Type B pancreatic cell (in vitro differentiated cells): ENCODE measurements around the gene UBXN6. TPM values are rescaled to one million over a fixed set of nuclear protein-coding genes. Genes with fewer than 3 reads are reported as not detected.

Experiments
- DNase-seq: peaks from one replicate; pipeline ENCODE4 v3.0.0; 2021; ENCODE audit warnings: mixed read lengths; ENCODE audit not compliant: unreplicated experiment; ENCODE audit errors: extremely low spot score
- H3K27ac Mint-ChIP-seq: 2 replicates; pipeline ENCODE4 v1.8.0; 2021; ENCODE audit warnings: mild to moderate bottlenecking, mixed read lengths
- H3K27me3 Mint-ChIP-seq: 2 replicates; pipeline ENCODE4 v1.8.0; 2021; ENCODE audit warnings: mixed read lengths
- H3K36me3 Mint-ChIP-seq: 2 replicates; pipeline ENCODE4 v1.8.0; 2021; ENCODE audit warnings: mixed read lengths
- H3K4me1 Mint-ChIP-seq: one replicate; pipeline ENCODE4 v1.8.0; 2021; ENCODE audit warnings: mixed read lengths; ENCODE audit not compliant: unreplicated experiment
- H3K4me3 Mint-ChIP-seq: 2 replicates; pipeline ENCODE4 v1.8.0; 2021; ENCODE audit warnings: mild to moderate bottlenecking, mixed read lengths
- H3K9me3 Mint-ChIP-seq: 2 replicates; pipeline ENCODE4 v1.8.0; 2021; ENCODE audit warnings: mixed read lengths
- CTCF ChIP-seq: fragments of 200-600 bp; sonication (generic); conservative IDR thresholded peaks from 2 replicates; pipeline ENCODE4 v1.5.0; 2021; ENCODE audit warnings: antibody characterized with exemption, mild to moderate bottlenecking
- total RNA-seq: library from RNA; stranded (reverse); gene quantifications from 2 replicates; pipeline ENCODE4 v1.2.1, GENCODE V29; 2021; ENCODE audit warnings: low replicate concordance

UBXN6 gene
- total RNA-seq, 1 donor from 2014 or later, result 60.8 TPM

GRCh38 chr19:4448147-4448985 is 9.2 kb downstream of the UBXN6 start:
- DNase-seq, result no peak
- no peaks in the 10 kb centered on the region for H3K9me3 Mint-ChIP-seq
- TF ChIP-seq CTCF, result no peak
- no peak overlapping the region for H3K4me3 Mint-ChIP-seq
- no peaks in the 10 kb centered on the region for H3K36me3 Mint-ChIP-seq
- H3K27ac Mint-ChIP-seq, result no peak overlapping the region
- H3K4me1 Mint-ChIP-seq, result no peaks in the 10 kb centered on the region
- H3K27me3 Mint-ChIP-seq, result no peaks in the 10 kb centered on the region

- H3K9me3 Mint-ChIP-seq, result no peaks in the 10 kb centered on the region
- TF ChIP-seq CTCF, result no peak
- H3K4me3 Mint-ChIP-seq, result no peak overlapping the region
- H3K36me3 Mint-ChIP-seq, result no peaks in the 10 kb centered on the region
- no peaks in the 10 kb centered on the region for H3K27me3 Mint-ChIP-seq
- no peak for DNase-seq
- no peaks in the 10 kb centered on the region for H3K4me1 Mint-ChIP-seq
- H3K27ac Mint-ChIP-seq, result no peak overlapping the region
Observed at GRCh38 chr19:4447327-4448146, 10.1 kb downstream of the UBXN6 start.

GRCh38 chr19:4446704-4447200 is 10.8 kb downstream of the UBXN6 start:
- no peaks in the 10 kb centered on the region for H3K9me3 Mint-ChIP-seq
- no peak overlapping the region for H3K27ac Mint-ChIP-seq
- H3K4me1 Mint-ChIP-seq, result no peaks in the 10 kb centered on the region
- no peak for DNase-seq
- H3K36me3 Mint-ChIP-seq, result no peaks in the 10 kb centered on the region
- no peaks in the 10 kb centered on the region for H3K27me3 Mint-ChIP-seq
- H3K4me3 Mint-ChIP-seq, result no peak overlapping the region
- no peak for TF ChIP-seq CTCF

GRCh38 chr19:4445963-4446703 is 11.5 kb downstream of the UBXN6 start:
- no peak overlapping the region for H3K27ac Mint-ChIP-seq
- peak; percentile 70 for DNase-seq

More at GRCh38 chr19:4445963-4446703, 11.5 kb downstream of the UBXN6 start:
- no peaks in the 10 kb centered on the region for H3K4me1 Mint-ChIP-seq
- no peak for TF ChIP-seq CTCF
- no peak overlapping the region for H3K4me3 Mint-ChIP-seq
- H3K9me3 Mint-ChIP-seq, result no peaks in the 10 kb centered on the region
- no peaks in the 10 kb centered on the region for H3K27me3 Mint-ChIP-seq
- no peaks in the 10 kb centered on the region for H3K36me3 Mint-ChIP-seq
